HG03460 (cell line): ENCODE data around the gene CCIN.
A peak's percentile ranks its signal among the peaks of the same experiment; 100 is the strongest.

Experiments
- ATAC-seq: cut with Tn5 transposase; IDR thresholded peaks from one replicate; pipeline ENCODE4 v1.9.1; 2021; ENCODE audit not compliant: unreplicated experiment

Gene CCIN

GRCh38 chr9:36189976-36190375 lies 20.8 kb downstream of the CCIN start:
- no peak for ATAC-seq

GRCh38 chr9:36190388-36191289 lies 21.5 kb downstream of the CCIN start, which contains the start of gene CLTA:
Gene CLTA (plus strand): TSS chr9:36190921. CDS start chr9:36191057, 136 bp downstream.
- ATAC-seq, result peak; percentile 98

GRCh38 chr9:36191290-36191645 lies 22.1 kb downstream of the CCIN start:
- ATAC-seq, result peak; percentile 26

- no peak for ATAC-seq
These were observed 22.5 kb downstream of the CCIN start for GRCh38 chr9:36191686-36192085.

GRCh38 chr9:36192196-36192595 lies 23.0 kb downstream of the CCIN start:
- ATAC-seq, result no peak

GRCh38 chr9:36193023-36193422 lies 23.8 kb downstream of the CCIN start:
- ATAC-seq, result no peak

GRCh38 chr9:36194326-36195000 lies 25.3 kb downstream of the CCIN start:
- ATAC-seq, result no peak

- ATAC-seq, result no peak
These were observed 35.8 kb downstream of the CCIN start for GRCh38 chr9:36204906-36205547.

GRCh38 chr9:36207016-36207415 lies 37.8 kb downstream of the CCIN start:
- ATAC-seq, result no peak

GRCh38 chr9:36207546-36208012 lies 38.4 kb downstream of the CCIN start:
- ATAC-seq, result no peak

GRCh38 chr9:36208521-36209253 lies 39.5 kb downstream of the CCIN start:
- no peak for ATAC-seq

GRCh38 chr9:36210722-36211121 lies 41.5 kb downstream of the CCIN start:
- no peak for ATAC-seq

GRCh38 chr9:36211510-36211909 lies 42.3 kb downstream of the CCIN start:
- ATAC-seq, result no peak

GRCh38 chr9:36213387-36213786 lies 44.2 kb downstream of the CCIN start:
- no peak for ATAC-seq

- ATAC-seq, result no peak
These were observed 44.8 kb downstream of the CCIN start for GRCh38 chr9:36213989-36214388.

GRCh38 chr9:36214571-36214970 lies 45.4 kb downstream of the CCIN start:
- no peak for ATAC-seq

GRCh38 chr9:36217256-36217968 lies 48.2 kb downstream of the CCIN start:
- ATAC-seq, result no peak

- ATAC-seq, result no peak
These were observed 48.8 kb downstream of the CCIN start for GRCh38 chr9:36218011-36218410.

GRCh38 chr9:36218411-36218901 lies 49.3 kb downstream of the CCIN start:
- ATAC-seq, result no peak
